H1 (cell line): ENCODE results near the gene SLC15A3. TPM values are rescaled to one million over a fixed set of nuclear protein-coding genes. Genes with fewer than 3 reads are reported as not detected.

ENCODE experiments used
- CTCF ChIA-PET: fragments of 300-600 bp; sonication (Branson Sonifier 250); formaldehyde crosslinking; loops from one replicate; lab custom pipeline; 2021; ENCODE audit not compliant: partially characterized antibody; lab: Charles Lee
- POLR2A ChIA-PET: fragments of 300-600 bp; sonication (Branson Sonifier 250); formaldehyde crosslinking; loops from one replicate; lab custom pipeline; 2021; ENCODE audit warnings: inconsistent platforms; ENCODE audit not compliant: partially characterized antibody; lab: Charles Lee
- DNase-seq, 2 experiments: peaks; one replicate each; pipeline versions ENCODE4 v3.0.0 to v3.0.0-alpha.2; 2010 to 2022; ENCODE audit warnings: low spot score in 2 of 2, low read depth in 1 of 2, mixed read lengths in 1 of 2
- FAIRE-seq: peaks from 2 replicates; lab custom pipeline; 2011; peaks lifted over from hg19 to GRCh38; lab: Jason Lieb, UNC
- H2AFZ ChIP-seq: 2 replicates; pipeline ENCODE4 v1.8.1; 2012; ENCODE audit warnings: low read length, inconsistent platforms
- H2AK5ac ChIP-seq: 2 replicates; pipeline ENCODE4 v1.6.1; 2013; ENCODE audit warnings: low read depth, low read length
- H2BK120ac ChIP-seq: replicated peaks from 2 replicates; pipeline ENCODE3; 2013; ENCODE audit warnings: low read depth, low read length, inconsistent platforms
- H2BK12ac ChIP-seq: 2 replicates; pipeline ENCODE4 v1.6.1; 2013; ENCODE audit warnings: low read depth, low read length
- H2BK15ac ChIP-seq: 2 replicates; pipeline ENCODE4 v1.6.1; 2013; ENCODE audit warnings: low read length
- H2BK20ac ChIP-seq: 2 replicates; pipeline ENCODE4 v1.6.1; 2013; ENCODE audit warnings: low read length
- H2BK5ac ChIP-seq: 2 replicates; pipeline ENCODE4 v1.6.1; 2013; ENCODE audit warnings: low read depth, low read length
- H3K14ac ChIP-seq: 2 replicates; pipeline ENCODE4 v1.6.1; 2013; ENCODE audit warnings: inconsistent platforms; ENCODE audit not compliant: insufficient read length
- H3K18ac ChIP-seq: 2 replicates; pipeline ENCODE4 v1.6.1; 2013; ENCODE audit warnings: low read length; ENCODE audit errors: extremely low read depth
- H3K23ac ChIP-seq: 2 replicates; pipeline ENCODE4 v1.6.1; 2013; ENCODE audit warnings: inconsistent platforms; ENCODE audit not compliant: insufficient read length
- H3K23me2 ChIP-seq: 2 replicates; pipeline ENCODE4 v1.6.1; 2013; ENCODE audit warnings: low read depth, low read length
- H3K27ac ChIP-seq: 2 replicates; pipeline ENCODE4 v1.6.1; 2011; ENCODE audit warnings: low read depth, low read length, inconsistent platforms
- H3K27me3 ChIP-seq, 4 experiments: replicated peaks in 1 of 4; 1 replicate in 1 of 4; 2 replicates in 3 of 4; pipeline versions ENCODE4 v1.6.1 to v1.8.1; 2011 to 2013; ENCODE audit warnings: low read length in 3 of 4, mild to moderate bottlenecking in 3 of 4, inconsistent platforms in 2 of 4, mixed read lengths in 2 of 4, moderate library complexity in 1 of 4; ENCODE audit not compliant: control insufficient read depth in 3 of 4, insufficient read depth in 3 of 4; ENCODE audit errors: extremely low read depth in 1 of 4
- H3K36me3 ChIP-seq, 4 experiments: 2 replicates each; pipeline versions ENCODE4 v1.6.1 to v1.8.1; 2011 to 2013; ENCODE audit warnings: mild to moderate bottlenecking in 4 of 4, low read length in 3 of 4, moderate library complexity in 2 of 4, control low read depth in 1 of 4, inconsistent platforms in 1 of 4; ENCODE audit not compliant: insufficient read depth in 4 of 4, control insufficient read depth in 2 of 4
- H3K4ac ChIP-seq: replicated peaks from 2 replicates; pipeline ENCODE3; 2013; ENCODE audit warnings: low read length, low read depth, mixed read lengths, inconsistent platforms; ENCODE audit not compliant: insufficient read length
- H3K4me1 ChIP-seq, 4 experiments: replicated peaks in 1 of 4; 1 replicate in 1 of 4; 2 replicates in 3 of 4; pipeline versions ENCODE4 v1.6.1 to v1.8.1; 2011 to 2013; ENCODE audit warnings: low read length in 3 of 4, inconsistent platforms in 2 of 4, mixed read lengths in 1 of 4; ENCODE audit not compliant: insufficient read depth in 4 of 4, control insufficient read depth in 3 of 4
- H3K4me2 ChIP-seq, 2 experiments: 2 replicates each; pipeline versions ENCODE4 v1.6.1 to v1.8.1; 2011 to 2013; ENCODE audit warnings: low read depth in 2 of 2, low read length in 2 of 2, control low read depth in 1 of 2, inconsistent platforms in 1 of 2, mild to moderate bottlenecking in 1 of 2; ENCODE audit not compliant: insufficient read depth in 1 of 2
- H3K4me3 ChIP-seq, 4 experiments: fragments of 200-600, 300-600 bp in 1 of 4; sonication (generic), shearing (Covaris generic), sonication (Bioruptor Twin) in 1 of 4; 2 replicates each; pipeline versions ENCODE4 v1.5.1 to v1.8.1; 2011 to 2016; ENCODE audit warnings: low read length in 4 of 4, low read depth in 3 of 4, control low read depth in 2 of 4, inconsistent platforms in 2 of 4, mild to moderate bottlenecking in 2 of 4, mixed read lengths in 1 of 4, moderate library complexity in 1 of 4; ENCODE audit not compliant: insufficient read depth in 2 of 4; ENCODE audit errors: extremely low read depth in 1 of 4
- H3K56ac ChIP-seq: replicated peaks from 2 replicates; pipeline ENCODE3; 2013; ENCODE audit warnings: low read depth, mild to moderate bottlenecking, mixed read lengths, low read length, inconsistent platforms; ENCODE audit not compliant: insufficient read length
- H3K79me1 ChIP-seq: 2 replicates; pipeline ENCODE4 v1.6.1; 2013; ENCODE audit warnings: low read depth, low read length, control low read depth
- H3K79me2 ChIP-seq, 2 experiments: 2 replicates each; pipeline versions ENCODE4 v1.6.1 to v1.8.1; 2012 to 2013; ENCODE audit warnings: low read length in 2 of 2, mild to moderate bottlenecking in 2 of 2, inconsistent platforms in 1 of 2; ENCODE audit not compliant: insufficient read depth in 2 of 2, control insufficient read depth in 1 of 2
- H3K9ac ChIP-seq, 4 experiments: replicated peaks in 1 of 4; 1 replicate in 1 of 4; 2 replicates in 3 of 4; pipeline versions ENCODE4 v1.6.1 to v1.8.1; 2011 to 2013; ENCODE audit warnings: low read depth in 3 of 4, low read length in 3 of 4, control low read depth in 2 of 4, mild to moderate bottlenecking in 2 of 4, moderate library complexity in 2 of 4, inconsistent platforms in 1 of 4; ENCODE audit errors: extremely low read depth in 1 of 4
- H3K9me3 ChIP-seq, 2 experiments: 2 replicates each; pipeline versions ENCODE4 v1.6.1 to v1.8.1; 2012 to 2013; ENCODE audit warnings: mild to moderate bottlenecking in 2 of 2, moderate library complexity in 2 of 2, control low read depth in 1 of 2, inconsistent platforms in 1 of 2, low read depth in 1 of 2, low read length in 1 of 2, mixed read lengths in 1 of 2; ENCODE audit not compliant: insufficient read depth in 2 of 2
- H4K20me1 ChIP-seq, 2 experiments: replicated peaks in 1 of 2; 2 replicates each; pipeline versions ENCODE3 to v1.8.1; 2011 to 2013; ENCODE audit warnings: inconsistent platforms in 2 of 2, low read length in 2 of 2, mild to moderate bottlenecking in 1 of 2; ENCODE audit not compliant: insufficient read depth in 2 of 2, control insufficient read depth in 1 of 2
- H4K5ac ChIP-seq: 2 replicates; pipeline ENCODE4 v1.6.1; 2013; ENCODE audit warnings: low read length, low read depth, mixed read lengths, inconsistent platforms; ENCODE audit not compliant: insufficient read length
- H4K8ac ChIP-seq: 2 replicates; pipeline ENCODE4 v1.8.0; 2013; ENCODE audit warnings: mild to moderate bottlenecking, moderate library complexity, low read length, inconsistent platforms; ENCODE audit not compliant: insufficient read depth; ENCODE audit errors: extremely low read depth
- H4K91ac ChIP-seq: replicated peaks from 2 replicates; pipeline ENCODE3; 2013; ENCODE audit warnings: low read length, mixed read lengths, inconsistent platforms; ENCODE audit not compliant: insufficient read length
- ASH2L ChIP-seq: fragments of 200-600, 300-600 bp; sonication (generic); IDR thresholded peaks from one replicate; pipeline ENCODE4 v1.7.1; 2017; ENCODE audit warnings: low read length
- BCL11A ChIP-seq, 2 experiments: IDR thresholded peaks; one replicate each; pipeline ENCODE4 v1.6.1; 2011; ENCODE audit warnings: low read depth in 2 of 2, low read length in 2 of 2, mild to moderate bottlenecking in 2 of 2
- FOSL1 ChIP-seq: IDR thresholded peaks from 2 replicates; pipeline ENCODE4 v1.6.1; 2011; ENCODE audit warnings: mild to moderate bottlenecking, low read depth, low read length, moderate library complexity; ENCODE audit not compliant: insufficient read depth
- JUN ChIP-seq: IDR thresholded peaks from 2 replicates; pipeline ENCODE4 v1.6.1; 2011; ENCODE audit warnings: low read depth, mild to moderate bottlenecking, improper control_type of control experiment, low read length
- KDM5A ChIP-seq: fragments of 200-600 bp; IDR thresholded peaks from 2 replicates; pipeline ENCODE4 v1.7.1; 2012; ENCODE audit warnings: mild to moderate bottlenecking, low read length, inconsistent platforms, mixed read lengths
- POLR2A ChIP-seq, 2 experiments: IDR thresholded peaks; 1 replicate in 1 of 2; 2 replicates in 1 of 2; pipeline ENCODE4 v1.6.1; 2011; ENCODE audit warnings: low read depth in 2 of 2, low read length in 2 of 2, mild to moderate bottlenecking in 2 of 2; ENCODE audit errors: control extremely low read depth in 1 of 2
- SAP30 ChIP-seq: fragments of 300-600 bp; sonication (generic); IDR thresholded peaks from 2 replicates; pipeline ENCODE4 v1.7.1; 2012; ENCODE audit warnings: low read length, moderate library complexity, mild to moderate bottlenecking, inconsistent platforms; ENCODE audit not compliant: insufficient read depth, insufficient replicate concordance
- SIN3A ChIP-seq, 2 experiments: IDR thresholded peaks in 1 of 2; conservative IDR thresholded peaks in 1 of 2; 2 replicates each; pipeline ENCODE4 v1.6.1; 2011 to 2012; ENCODE audit warnings: low read length in 2 of 2, improper control_type of control experiment in 1 of 2, low read depth in 1 of 2, mild to moderate bottlenecking in 1 of 2
- WGBS, 2 experiments: shearing (Covaris generic) in 1 of 2; methylation state at CpG; one replicate each; pipeline versions ENCODE4 v1.1.6 to v1.1.7; 2013 to 2015; ENCODE audit warnings: low lambda C conversion rate in 2 of 2, mixed read lengths in 2 of 2, inconsistent platforms in 1 of 2, low coverage in 1 of 2, missing lambda C conversion rate in 1 of 2; ENCODE audit not compliant: insufficient replicate concordance in 2 of 2, insufficient coverage in 1 of 2, insufficient read length in 1 of 2; ENCODE audit errors: extremely low coverage in 1 of 2, missing lambda C conversion rate in 1 of 2; 5-methylcytosine and 5-hydroxymethylcytosine counted together
- polyA plus RNA-seq, 7 experiments: library from polyadenylated mRNA; depleted of rRNA in 3 of 7; stranded (reverse) in 5 of 7; unstranded in 2 of 7; fragments of >200 nt in 5 of 7; fragments of 200-250 nt in 2 of 7; gene quantifications; 1 replicate in 5 of 7; 2 replicates in 1 of 7; 4 replicates in 1 of 7; pipeline versions ENCODE4 v1.2.1 to v1.2.3, GENCODE V29; 2011 to 2013; ENCODE audit warnings: missing spikeins in 2 of 7, mixed read lengths in 2 of 7
- total RNA-seq: library from RNA; stranded (reverse); fragmentation: NEBNext Ultra II Directional; extraction: Animal tissue kit (Norgen Biotek cat#: 25700); gene quantifications from 2 replicates; pipeline ENCODE4 v1.2.1, GENCODE V29; 2021

SLC15A3 gene
- total and polyA plus RNA-seq, 2 of the 8 experiments (the other 6 are each of a cell fraction or from before 2014, with no cell fraction given), result 25.8 to 31.0 TPM

- Histone ChIP-seq H2AFZ (no peak overlapping the region), H4K8ac (no peak overlapping the region)
- TF ChIP-seq ASH2L, result no peak
- TF ChIP-seq SIN3A (conservative IDR thresholded peaks at IDR 0.05 in 1 of 2, IDR thresholded peaks at IDR 0.05 in 1 of 2; ENCODE audit: low read depth in 1 of 2, low read length in 2 of 2), result no peak
- no peak for TF ChIP-seq FOSL1
- TF ChIP-seq KDM5A, result no peak
- no peak for TF ChIP-seq JUN
- no peak for TF ChIP-seq BCL11A (IDR thresholded peaks at IDR 0.05; ENCODE audit: low read depth in 2 of 2, low read length in 2 of 2)
- TF ChIP-seq SAP30, result no peak
- TF ChIP-seq POLR2A (IDR thresholded peaks at IDR 0.05; ENCODE audit: control extremely low read depth in 1 of 2, low read depth in 2 of 2, low read length in 2 of 2), result no peak
- TF ChIP-seq, all 59 proteins: peak for 0
- Histone ChIP-seq H3K79me1 (no peaks in the 10 kb centered on the region), H3K36me3 (peaks cover 0 to 18% (median 5%) of the 10 kb centered on the region in 4 experiments; a peak in 5 of 8 replicates), H3K18ac (no peak overlapping the region), H2BK12ac (no peak overlapping the region), H2BK20ac (no peak overlapping the region), H2BK5ac (no peak overlapping the region), H2BK15ac (no peak overlapping the region), H4K20me1 (peaks cover 3 to 5% of the 10 kb centered on the region in 2 experiments), H3K4me3 (no peak overlapping the region), H3K23me2 (no peaks in the 10 kb centered on the region), H3K4me2 (no peak overlapping the region), H3K9ac (no peak overlapping the region), H3K56ac (no peak overlapping the region), H4K91ac (no peak overlapping the region), H3K23ac (no peak overlapping the region), H3K9me3 (no peaks in the 10 kb centered on the region), H2AK5ac (no peak overlapping the region), H3K14ac (no peak overlapping the region), H3K4ac (no peak overlapping the region), H3K27ac (no peak overlapping the region), H3K27me3 (no peaks in the 10 kb centered on the region), H3K79me2 (no peaks in the 10 kb centered on the region), H2BK120ac (no peak overlapping the region), H4K5ac (no peak overlapping the region), H3K4me1 (no peaks in the 10 kb centered on the region; a peak in 3 of 7 replicates)
- POLR2A ChIA-PET, result no interaction called here
- FAIRE-seq (no peak), DNase-seq (no peak)
- 91% methylated on average over 8 of the region's 8 CpGs; no CpG with 5 or more reads in 1 of the 2 experiments for WGBS, 2 experiments
- CTCF ChIA-PET, result interaction anchor here (1.5 kb wide), 1 partner anchor 59 kb away, joined by 3 read pairs; no protein-coding TSS in a partner anchor
Measured at GRCh38 chr11:60937811-60938210, 14.2 kb downstream of the SLC15A3 start.
